Chondrocyte (in vitro differentiated cells): ENCODE results near the gene LPO. TPM values are rescaled to one million over a fixed set of nuclear protein-coding genes. Genes with fewer than 3 reads are reported as not detected.

Experiments used
- DNase-seq: peaks from one replicate; pipeline ENCODE4 v3.0.0; 2021; ENCODE audit warnings: mixed read lengths, low spot score
- H3K27ac Mint-ChIP-seq: one replicate; pipeline ENCODE4 v1.8.0; 2021; ENCODE audit warnings: mild to moderate bottlenecking, moderate library complexity, mixed read lengths; ENCODE audit not compliant: unreplicated experiment
- H3K27me3 Mint-ChIP-seq: 2 replicates; pipeline ENCODE4 v1.8.0; 2021; ENCODE audit warnings: low read depth, mixed read lengths
- H3K36me3 Mint-ChIP-seq: 2 replicates; pipeline ENCODE4 v1.8.0; 2021; ENCODE audit warnings: low read depth, mixed read lengths
- H3K4me1 Mint-ChIP-seq: 2 replicates; pipeline ENCODE4 v1.8.0; 2021; ENCODE audit warnings: low read depth, mild to moderate bottlenecking, mixed read lengths
- H3K4me3 Mint-ChIP-seq: one replicate; pipeline ENCODE4 v1.8.0; 2021; ENCODE audit warnings: mild to moderate bottlenecking, moderate library complexity, mixed read lengths; ENCODE audit not compliant: unreplicated experiment
- H3K9me3 Mint-ChIP-seq: 2 replicates; pipeline ENCODE4 v1.8.0; 2021; ENCODE audit warnings: low read depth, mixed read lengths
- total RNA-seq: library from RNA; stranded (reverse); gene quantifications from 3 replicates; pipeline ENCODE4 v1.2.1, GENCODE V29; 2021
- TF ChIP-seq, protein P1 (sequence below): fragments of 200-600 bp; sonication (generic); IDR thresholded peaks from 2 replicates; pipeline ENCODE4 v1.5.0; 2021; ENCODE audit warnings: antibody characterized with exemption, mild to moderate bottlenecking, moderate library complexity

LPO gene
- total RNA-seq, 1 donor from 2014 or later, result not detected

DNA sequence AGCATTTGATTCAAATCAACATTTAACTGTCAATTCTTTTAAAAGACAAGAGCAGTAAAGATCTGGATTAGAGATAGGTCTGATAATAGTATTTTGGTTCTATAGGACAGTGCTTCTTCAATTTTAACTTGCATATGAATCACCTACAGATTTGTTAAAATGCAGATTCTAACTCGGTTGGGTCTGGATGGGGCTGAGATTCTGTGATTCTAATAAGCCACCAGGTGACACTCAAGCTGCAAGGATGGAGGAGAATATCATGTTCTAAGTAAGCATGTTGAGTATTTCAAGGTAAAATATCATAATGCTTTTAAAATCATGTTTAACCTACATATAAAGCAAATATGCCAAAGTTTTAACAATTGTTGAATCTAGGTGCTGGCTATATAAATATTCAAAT, 74.4 kb downstream of the LPO start:
- Mint-ChIP-seq H3K36me3 (no peaks in the 10 kb centered on the region), H3K27me3 (peaks cover 16% of the 10 kb centered on the region)

DNA sequence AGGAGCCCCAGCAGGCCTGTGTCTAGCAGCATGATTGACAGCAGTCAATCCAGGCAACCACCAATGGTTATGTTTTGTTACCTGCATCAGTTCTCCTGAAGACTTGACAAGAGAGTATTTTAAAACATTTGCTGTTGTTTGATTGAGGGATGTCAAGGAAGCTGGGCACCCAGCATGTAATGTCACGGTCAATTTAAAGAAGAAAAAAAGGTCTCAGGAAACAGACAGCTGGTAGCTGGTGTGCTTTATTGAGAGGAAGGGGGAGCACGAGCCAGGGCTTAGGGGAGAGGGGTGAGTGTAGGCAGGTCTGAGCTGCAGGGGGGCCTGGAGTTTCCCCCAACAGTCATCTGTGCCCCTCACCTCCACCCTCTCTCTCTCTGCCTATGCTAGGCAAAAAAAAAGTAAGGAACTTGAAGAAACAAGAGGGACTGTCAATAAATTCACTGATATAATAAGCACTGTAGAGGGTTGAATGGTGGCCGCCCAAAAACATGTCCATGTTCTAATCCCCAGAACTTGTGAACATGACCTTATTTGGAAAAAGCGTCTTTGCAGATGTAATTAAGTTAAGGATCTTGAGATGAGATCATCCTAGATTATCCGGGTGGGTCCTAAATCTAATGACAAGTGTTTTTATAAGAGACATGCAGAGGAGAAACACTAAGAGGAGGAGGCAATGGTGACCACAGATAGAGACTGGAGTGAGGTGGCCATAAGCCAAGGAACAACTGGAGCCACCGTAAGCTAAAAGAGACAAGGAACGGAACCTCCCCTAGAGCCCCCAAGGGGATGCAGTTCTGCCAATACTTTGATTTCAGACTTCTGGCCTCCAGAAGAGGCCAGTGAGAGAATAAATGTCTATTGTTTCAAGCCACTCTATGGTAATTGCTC, 75.7 kb downstream of the LPO start:
- Mint-ChIP-seq H3K27me3 (peaks cover 15% of the 10 kb centered on the region), H3K9me3 (no peaks in the 10 kb centered on the region), H3K4me1 (no peaks in the 10 kb centered on the region), H3K36me3 (no peaks in the 10 kb centered on the region), H3K27ac (no peak overlapping the region), H3K4me3 (no peak overlapping the region)
- DNase-seq, result no peak
- TF ChIP-seq, protein P1, sequence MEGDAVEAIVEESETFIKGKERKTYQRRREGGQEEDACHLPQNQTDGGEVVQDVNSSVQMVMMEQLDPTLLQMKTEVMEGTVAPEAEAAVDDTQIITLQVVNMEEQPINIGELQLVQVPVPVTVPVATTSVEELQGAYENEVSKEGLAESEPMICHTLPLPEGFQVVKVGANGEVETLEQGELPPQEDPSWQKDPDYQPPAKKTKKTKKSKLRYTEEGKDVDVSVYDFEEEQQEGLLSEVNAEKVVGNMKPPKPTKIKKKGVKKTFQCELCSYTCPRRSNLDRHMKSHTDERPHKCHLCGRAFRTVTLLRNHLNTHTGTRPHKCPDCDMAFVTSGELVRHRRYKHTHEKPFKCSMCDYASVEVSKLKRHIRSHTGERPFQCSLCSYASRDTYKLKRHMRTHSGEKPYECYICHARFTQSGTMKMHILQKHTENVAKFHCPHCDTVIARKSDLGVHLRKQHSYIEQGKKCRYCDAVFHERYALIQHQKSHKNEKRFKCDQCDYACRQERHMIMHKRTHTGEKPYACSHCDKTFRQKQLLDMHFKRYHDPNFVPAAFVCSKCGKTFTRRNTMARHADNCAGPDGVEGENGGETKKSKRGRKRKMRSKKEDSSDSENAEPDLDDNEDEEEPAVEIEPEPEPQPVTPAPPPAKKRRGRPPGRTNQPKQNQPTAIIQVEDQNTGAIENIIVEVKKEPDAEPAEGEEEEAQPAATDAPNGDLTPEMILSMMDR, result no peak

More for the DNA sequence above, 74.4 kb downstream of the LPO start:
- TF ChIP-seq, protein P1, result no peak
- no peaks in the 10 kb centered on the region for H3K9me3 Mint-ChIP-seq
- no peaks in the 10 kb centered on the region for H3K4me1 Mint-ChIP-seq
- H3K27ac Mint-ChIP-seq, result no peak overlapping the region
- H3K4me3 Mint-ChIP-seq, result no peak overlapping the region
- DNase-seq, result no peak

GRCh38 chr17:58314706-58315015, 76.3 kb downstream of the LPO start:
- no peaks in the 10 kb centered on the region for H3K36me3 Mint-ChIP-seq
- H3K4me1 Mint-ChIP-seq, result no peaks in the 10 kb centered on the region
- DNase-seq, result no peak

GRCh38 chr17:58315281-58315711, 76.9 kb downstream of the LPO start:
- Mint-ChIP-seq H3K4me3 (no peak overlapping the region), H3K36me3 (no peaks in the 10 kb centered on the region), H3K4me1 (no peaks in the 10 kb centered on the region), H3K27me3 (peaks cover 12% of the 10 kb centered on the region), H3K27ac (no peak overlapping the region), H3K9me3 (no peaks in the 10 kb centered on the region)
- DNase-seq, result no peak
- TF ChIP-seq, protein P1, result no peak

More at GRCh38 chr17:58314706-58315015, 76.3 kb downstream of the LPO start:
- Mint-ChIP-seq H3K27ac (no peak overlapping the region), H3K27me3 (peaks cover 13% of the 10 kb centered on the region), H3K4me3 (no peak overlapping the region), H3K9me3 (no peaks in the 10 kb centered on the region)
- TF ChIP-seq, protein P1, result no peak

DNA sequence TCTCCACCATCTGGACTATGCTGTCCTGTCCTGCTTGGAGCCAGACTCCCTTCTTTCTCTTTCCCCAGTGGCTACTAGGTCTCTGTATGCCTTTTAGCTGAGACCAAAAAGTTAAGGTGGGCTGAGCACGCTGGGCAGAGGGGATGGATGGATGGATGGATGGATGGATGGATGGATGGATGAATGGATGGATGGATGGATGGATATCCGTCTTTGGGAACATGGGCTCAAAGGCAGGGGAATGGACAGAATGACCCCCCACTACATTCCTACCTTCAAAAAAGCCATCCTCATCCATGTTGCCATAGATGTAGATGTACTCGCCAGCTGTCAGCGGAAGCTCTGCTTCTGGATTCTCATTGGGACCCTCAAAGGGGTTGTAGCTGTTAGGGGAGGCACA, 77.4 kb downstream of the LPO start:
- no peaks in the 10 kb centered on the region for H3K4me1 Mint-ChIP-seq
- no peak overlapping the region for H3K4me3 Mint-ChIP-seq
- DNase-seq, result no peak
- no peaks in the 10 kb centered on the region for H3K9me3 Mint-ChIP-seq
- H3K27me3 Mint-ChIP-seq, result peaks cover 12% of the 10 kb centered on the region
- no peaks in the 10 kb centered on the region for H3K36me3 Mint-ChIP-seq
- TF ChIP-seq, protein P1, result no peak
- no peak overlapping the region for H3K27ac Mint-ChIP-seq
